RWPE1 (cell line): Measurements from ENCODE around the gene PPP4R1.
A peak's percentile ranks its signal among the peaks of the same experiment; 100 is the strongest.

Experiments used
- CTCF ChIA-PET: fragments of 350-600 bp; sonication (Branson Sonifier 250); formaldehyde crosslinking; extraction: SDS; loops from one replicate; lab custom pipeline; 2021; lab: Yijun Ruan, JAX
- POLR2A ChIA-PET: fragments of 400-600 bp; formaldehyde crosslinking; extraction: SDS; loops from one replicate; lab custom pipeline; 2020; ENCODE audit warnings: antibody characterized with exemption; ENCODE audit not compliant: low non-redundant PET; lab: Yijun Ruan, JAX
- DNase-seq: peaks from one replicate; pipeline ENCODE4 v3.0.0; 2012; ENCODE audit warnings: low spot score
- H3K27ac ChIP-seq: fragments of 450-650 bp; 2 replicates; pipeline ENCODE4 v1.5.1; 2017
- CTCF ChIP-seq: fragments of 450-650 bp; conservative IDR thresholded peaks from 2 replicates; pipeline ENCODE4 v1.5.1; 2017; ENCODE audit warnings: low read depth, mild to moderate bottlenecking

The PPP4R1 gene, protein sequence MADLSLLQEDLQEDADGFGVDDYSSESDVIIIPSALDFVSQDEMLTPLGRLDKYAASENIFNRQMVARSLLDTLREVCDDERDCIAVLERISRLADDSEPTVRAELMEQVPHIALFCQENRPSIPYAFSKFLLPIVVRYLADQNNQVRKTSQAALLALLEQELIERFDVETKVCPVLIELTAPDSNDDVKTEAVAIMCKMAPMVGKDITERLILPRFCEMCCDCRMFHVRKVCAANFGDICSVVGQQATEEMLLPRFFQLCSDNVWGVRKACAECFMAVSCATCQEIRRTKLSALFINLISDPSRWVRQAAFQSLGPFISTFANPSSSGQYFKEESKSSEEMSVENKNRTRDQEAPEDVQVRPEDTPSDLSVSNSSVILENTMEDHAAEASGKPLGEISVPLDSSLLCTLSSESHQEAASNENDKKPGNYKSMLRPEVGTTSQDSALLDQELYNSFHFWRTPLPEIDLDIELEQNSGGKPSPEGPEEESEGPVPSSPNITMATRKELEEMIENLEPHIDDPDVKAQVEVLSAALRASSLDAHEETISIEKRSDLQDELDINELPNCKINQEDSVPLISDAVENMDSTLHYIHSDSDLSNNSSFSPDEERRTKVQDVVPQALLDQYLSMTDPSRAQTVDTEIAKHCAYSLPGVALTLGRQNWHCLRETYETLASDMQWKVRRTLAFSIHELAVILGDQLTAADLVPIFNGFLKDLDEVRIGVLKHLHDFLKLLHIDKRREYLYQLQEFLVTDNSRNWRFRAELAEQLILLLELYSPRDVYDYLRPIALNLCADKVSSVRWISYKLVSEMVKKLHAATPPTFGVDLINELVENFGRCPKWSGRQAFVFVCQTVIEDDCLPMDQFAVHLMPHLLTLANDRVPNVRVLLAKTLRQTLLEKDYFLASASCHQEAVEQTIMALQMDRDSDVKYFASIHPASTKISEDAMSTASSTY

DNA sequence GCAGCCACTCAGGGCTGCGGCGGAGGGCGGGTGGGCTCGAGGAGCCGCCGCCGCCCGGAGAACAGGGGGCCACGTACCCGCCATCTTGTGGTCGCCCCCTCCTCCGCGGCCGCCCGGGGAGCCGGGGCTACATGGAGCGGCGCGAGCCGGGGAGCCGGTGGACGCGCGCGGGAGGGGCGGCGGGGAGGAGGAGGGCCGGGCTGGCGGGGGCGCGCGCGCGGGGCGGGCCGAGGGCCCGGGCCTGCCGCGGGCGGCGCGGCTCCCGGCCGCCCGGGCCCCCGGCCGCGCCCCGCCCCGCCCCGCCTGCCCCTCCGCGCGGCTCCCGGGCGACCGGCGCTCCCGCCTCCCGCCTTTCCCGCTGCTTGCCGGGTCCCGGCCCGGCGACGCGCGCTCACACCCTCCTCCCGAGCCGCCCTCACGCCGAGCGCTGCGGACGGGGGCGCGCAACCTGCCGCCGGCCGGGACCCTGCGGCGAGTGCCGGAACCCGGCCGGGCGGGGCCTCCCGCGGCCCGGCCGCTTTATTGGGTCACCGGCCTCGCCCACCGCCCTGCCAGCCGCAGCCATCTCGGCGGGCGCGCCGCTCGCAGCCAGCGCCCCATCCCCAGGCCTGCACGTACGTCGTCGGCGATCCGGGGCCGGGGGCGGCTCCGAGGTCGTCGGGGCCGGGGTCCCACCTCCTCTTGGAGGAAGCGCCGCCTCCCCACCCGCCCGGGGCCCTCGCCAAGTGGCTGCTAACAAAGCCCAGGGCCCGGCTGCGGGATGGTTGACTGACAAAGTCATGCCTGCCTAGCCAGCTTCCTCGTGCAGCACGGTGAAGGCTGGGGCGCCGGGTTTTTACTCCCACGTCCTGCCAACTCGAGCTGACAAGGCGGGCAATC, at the start of gene PPP4R1:
Gene PPP4R1, minus strand, starts transcription at position 159 of the 879 bp plus-strand sequence. Its CDS starts 75 bp downstream, at position 84.
- H3K27ac ChIP-seq = peak within 1 kb of the TSS; percentile 99
- no peak for TF ChIP-seq CTCF
- ChIA-PET POLR2A (no interaction called here), CTCF (interaction anchor here (0.5 to 1.0 kb wide), 4 partner anchors 59 to 185 kb away, joined by 3 to 4 read pairs (median 3); no protein-coding TSS in a partner anchor)
- peak; percentile 71 for DNase-seq

DNA sequence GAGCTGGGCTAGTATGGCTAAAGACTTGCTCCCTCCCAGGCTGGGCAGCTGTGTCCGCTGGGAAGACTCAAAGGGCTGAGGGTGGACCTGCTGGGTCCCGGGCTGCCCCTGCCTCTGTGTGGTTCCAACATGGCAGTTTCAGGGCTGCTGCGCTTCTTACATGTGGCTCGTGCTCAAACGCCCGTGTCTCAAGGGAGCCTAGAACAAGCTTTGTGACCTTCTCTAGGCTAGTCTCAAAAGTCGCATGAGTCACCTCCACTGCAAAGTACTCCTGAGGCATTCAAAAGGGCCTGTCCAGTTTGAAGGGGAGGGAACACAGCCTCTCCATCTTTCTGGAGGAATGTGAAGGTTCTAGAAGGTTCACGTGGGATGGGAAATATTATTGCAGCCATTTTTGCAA, 49.0 kb upstream of the PPP4R1 start:
- ChIA-PET POLR2A (no interaction called here), CTCF (no interaction called here)
- DNase-seq = no peak
- H3K27ac ChIP-seq = no peak overlapping the region
- TF ChIP-seq CTCF = no peak

DNA sequence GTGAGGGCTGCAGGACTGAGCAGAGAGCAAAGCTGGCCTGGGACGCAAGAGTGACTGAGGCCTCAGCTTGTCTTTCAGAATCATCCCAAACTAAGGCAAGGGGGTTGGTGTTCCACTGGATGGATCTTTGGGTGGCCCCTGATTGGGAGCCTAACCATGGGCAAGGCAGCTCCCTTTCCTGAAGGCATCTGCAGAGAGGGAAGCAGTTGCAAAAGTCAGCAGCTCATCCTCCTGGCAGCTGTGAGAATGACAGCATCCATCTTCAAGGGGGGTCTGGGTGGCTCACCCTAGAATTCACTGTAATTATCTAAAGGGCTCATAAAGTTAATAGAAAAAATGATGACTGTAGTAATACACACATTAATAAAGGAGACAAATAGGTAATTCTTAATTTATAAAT, 47.2 kb upstream of the PPP4R1 start:
- no peak; the same call in 1 of the 2 replicates for TF ChIP-seq CTCF
- no peak overlapping the region for H3K27ac ChIP-seq
- CTCF ChIA-PET = interaction anchor here (0.6 kb wide), 3 partner anchors 11 to 432 kb away, joined by 3 to 4 read pairs (median 4); no protein-coding TSS in a partner anchor
- POLR2A ChIA-PET = no interaction called here
- no peak for DNase-seq

- H3K27ac ChIP-seq = peak overlapping the region; percentile 24; the same call in 1 of the 2 replicates
- ChIA-PET POLR2A (no interaction called here), CTCF (interaction anchor here (0.6 kb wide), 1 partner anchor 53 kb away, joined by 3 read pairs; no protein-coding TSS in a partner anchor)
- no peak for DNase-seq
- TF ChIP-seq CTCF = no peak
Measured at GRCh38 chr18:9659499-9660375, 45.4 kb upstream of the PPP4R1 start.

DNA sequence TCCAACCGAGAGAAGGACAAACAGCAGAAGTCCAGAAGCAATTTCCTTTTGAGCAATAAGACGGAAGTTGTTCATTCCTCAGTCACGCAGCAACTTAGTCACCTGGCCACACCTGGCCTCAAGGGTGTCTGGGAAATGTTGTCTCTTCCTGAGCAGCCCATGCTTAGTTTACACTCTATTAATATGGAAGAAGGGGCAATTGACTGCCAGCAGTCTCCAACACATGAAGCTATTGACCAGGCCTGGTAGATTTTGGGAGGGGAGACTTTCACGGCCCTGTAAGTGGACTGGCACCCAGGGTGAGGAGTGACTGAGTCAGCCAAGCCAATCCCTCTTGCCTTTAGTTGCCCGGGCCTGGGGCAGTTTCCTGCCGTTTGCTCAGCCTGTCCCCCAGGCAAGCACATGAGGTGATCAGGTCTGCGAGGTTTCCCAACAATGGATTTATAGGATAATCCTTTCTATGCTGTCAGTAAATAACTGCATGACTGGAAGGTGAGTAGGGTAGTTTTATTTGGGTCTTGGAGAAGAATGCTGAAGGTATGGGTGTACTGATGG, 43.8 kb upstream of the PPP4R1 start:
- CTCF ChIA-PET = interaction anchor here (0.6 kb wide), 1 partner anchor 108 kb away, joined by 3 read pairs; no protein-coding TSS in a partner anchor
- POLR2A ChIA-PET = interaction anchor here (0.6 kb wide), 1 partner anchor 1507 kb away, joined by 5 read pairs; no protein-coding TSS in a partner anchor
- peak; percentile 91 for DNase-seq
- H3K27ac ChIP-seq = peak overlapping the region; percentile 87
- TF ChIP-seq CTCF = no peak
